ENCODE data around the gene STON2.

- no peak for TF ChIP-seq POLR2A (IDR thresholded peaks at IDR 0.05; ENCODE audit: low read depth, low read length)
- no peak for TF ChIP-seq POLR2AphosphoS5 (IDR thresholded peaks at IDR 0.05; ENCODE audit: low read depth, low read length)
Observed at GRCh38 chr14:81275305-81276072, 124.6 kb downstream of the STON2 start.

Data from GM12892 (cell line).